HG03520 (cell line): ENCODE data around the gene CHD5.

ENCODE experiments used
- ATAC-seq: cut with Tn5 transposase; IDR thresholded peaks from one replicate; pipeline ENCODE4 v1.9.1; 2021; ENCODE audit warnings: mild to moderate bottlenecking, moderate library complexity; ENCODE audit not compliant: unreplicated experiment

The CHD5 gene

DNA sequence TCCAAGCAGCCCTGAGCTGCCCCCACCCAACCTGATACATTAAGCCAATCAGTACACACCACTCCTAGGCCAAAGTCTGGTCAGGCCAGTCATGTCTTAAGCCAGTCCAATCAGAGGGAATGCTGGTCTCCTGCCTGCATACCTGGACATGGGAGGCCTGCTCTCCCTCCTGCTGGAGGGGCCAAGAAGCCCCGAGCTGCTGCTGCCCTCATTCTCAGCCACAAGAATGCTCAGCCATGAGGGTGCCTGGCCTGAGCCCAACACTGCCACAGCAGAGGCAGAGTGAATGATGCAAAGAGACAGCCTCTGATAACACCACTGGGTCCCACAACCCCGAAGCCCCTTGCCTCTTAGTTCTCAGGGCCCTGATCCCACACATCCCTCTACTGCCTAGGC lies 23.0 kb downstream of the CHD5 start:
- no peak for ATAC-seq

DNA sequence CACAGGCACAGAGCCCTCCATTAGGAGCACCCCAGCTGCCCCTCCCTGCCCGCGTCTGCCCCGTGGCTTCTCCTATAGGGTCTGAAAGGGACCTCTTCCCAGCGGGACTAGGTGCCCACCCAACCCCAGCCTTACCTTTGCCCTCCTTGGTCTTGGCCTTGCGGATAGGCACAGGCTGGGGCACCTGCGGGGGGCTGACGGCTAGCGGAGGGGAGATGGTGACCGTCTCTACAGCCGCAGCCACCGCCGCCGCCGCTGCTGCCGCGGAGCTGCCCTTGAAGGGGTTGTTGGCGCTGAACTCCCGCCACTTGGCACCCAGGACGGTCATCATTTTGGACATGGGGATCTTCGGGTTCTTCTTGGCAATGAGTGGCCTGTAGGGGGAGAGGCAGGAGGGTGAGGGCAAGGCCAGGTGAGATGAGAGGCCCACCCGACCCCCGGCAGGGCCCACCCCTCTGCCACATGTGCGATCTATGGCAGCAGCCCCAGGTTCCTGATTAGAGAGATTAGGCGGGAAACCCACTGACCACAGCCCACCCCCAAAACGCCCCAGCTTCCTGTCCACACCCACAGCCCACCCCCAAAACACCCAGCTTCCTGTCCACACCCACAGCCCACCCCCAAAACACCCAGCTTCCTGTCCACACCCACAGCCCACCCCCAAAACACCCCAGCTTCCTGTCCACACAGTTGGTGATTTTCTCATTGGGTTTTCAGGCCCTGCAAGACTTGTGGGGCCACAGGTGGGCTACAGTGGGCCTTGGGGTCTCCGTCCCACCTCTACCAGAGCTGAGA lies 25.4 kb downstream of the CHD5 start:
- ATAC-seq: no peak

DNA sequence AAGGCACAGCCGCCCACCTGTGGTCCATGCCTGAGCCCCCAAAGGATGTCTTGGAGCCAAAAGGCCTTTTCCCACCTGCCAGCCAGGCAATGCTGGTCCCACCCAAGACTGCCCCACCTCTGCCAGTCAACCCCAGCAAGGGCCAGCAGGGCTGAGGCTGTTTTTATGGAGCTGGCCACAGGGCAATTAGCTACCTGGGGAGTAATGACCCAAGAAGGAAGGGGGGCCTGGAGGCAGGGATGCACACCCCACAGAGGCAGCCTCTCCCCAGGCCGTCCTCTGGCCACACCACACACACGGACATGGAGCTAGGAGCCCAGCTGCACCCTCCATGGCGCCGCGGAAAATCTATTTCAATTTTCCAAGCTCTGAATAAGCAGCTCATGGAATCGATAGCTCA lies 27.2 kb downstream of the CHD5 start:
- ATAC-seq: no peak

DNA sequence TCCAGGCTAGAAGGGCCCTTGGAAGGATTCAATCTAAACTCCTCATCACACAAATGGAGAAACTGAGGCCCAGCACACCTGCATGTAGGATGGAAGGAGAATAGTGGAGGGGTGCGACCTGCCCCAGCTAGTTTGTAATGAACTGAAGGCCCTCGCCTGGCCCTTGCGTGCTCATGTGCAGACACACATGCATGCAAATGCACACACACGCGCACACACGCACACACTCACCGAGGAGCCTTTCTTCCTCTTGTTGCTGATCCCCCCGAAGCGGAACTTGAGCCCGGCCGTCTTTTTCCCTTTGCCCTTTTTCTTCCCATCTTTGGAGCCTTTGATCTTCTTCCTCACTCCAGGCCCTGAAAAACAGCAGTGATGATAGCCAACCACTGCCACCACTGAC lies 27.9 kb downstream of the CHD5 start:
- no peak for ATAC-seq

DNA sequence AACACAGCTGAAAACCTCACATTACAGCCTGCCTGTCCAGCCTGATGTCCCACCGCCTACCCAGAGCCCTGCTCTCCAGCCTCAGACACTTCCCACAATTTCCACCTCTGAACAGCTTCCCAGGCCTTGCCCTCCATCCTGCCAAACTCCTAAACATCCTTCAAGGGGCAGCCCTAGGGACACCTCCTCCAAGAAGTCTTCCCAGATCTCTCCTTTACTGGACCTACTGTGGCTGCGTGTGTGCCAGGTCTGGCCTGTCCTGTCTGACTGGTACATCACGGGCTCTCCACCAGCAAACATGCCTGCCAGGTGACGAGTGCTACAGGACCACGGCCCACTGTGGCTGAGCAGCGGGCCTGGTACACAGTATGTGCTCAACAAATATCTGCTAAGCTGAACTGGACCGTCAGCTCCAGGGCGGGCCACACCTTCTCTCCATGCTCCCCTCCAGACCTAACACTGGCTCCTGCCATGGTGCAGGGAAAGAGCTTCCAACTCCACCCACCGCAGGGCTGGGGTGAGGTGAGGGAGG lies 28.8 kb downstream of the CHD5 start:
- ATAC-seq: no peak

DNA sequence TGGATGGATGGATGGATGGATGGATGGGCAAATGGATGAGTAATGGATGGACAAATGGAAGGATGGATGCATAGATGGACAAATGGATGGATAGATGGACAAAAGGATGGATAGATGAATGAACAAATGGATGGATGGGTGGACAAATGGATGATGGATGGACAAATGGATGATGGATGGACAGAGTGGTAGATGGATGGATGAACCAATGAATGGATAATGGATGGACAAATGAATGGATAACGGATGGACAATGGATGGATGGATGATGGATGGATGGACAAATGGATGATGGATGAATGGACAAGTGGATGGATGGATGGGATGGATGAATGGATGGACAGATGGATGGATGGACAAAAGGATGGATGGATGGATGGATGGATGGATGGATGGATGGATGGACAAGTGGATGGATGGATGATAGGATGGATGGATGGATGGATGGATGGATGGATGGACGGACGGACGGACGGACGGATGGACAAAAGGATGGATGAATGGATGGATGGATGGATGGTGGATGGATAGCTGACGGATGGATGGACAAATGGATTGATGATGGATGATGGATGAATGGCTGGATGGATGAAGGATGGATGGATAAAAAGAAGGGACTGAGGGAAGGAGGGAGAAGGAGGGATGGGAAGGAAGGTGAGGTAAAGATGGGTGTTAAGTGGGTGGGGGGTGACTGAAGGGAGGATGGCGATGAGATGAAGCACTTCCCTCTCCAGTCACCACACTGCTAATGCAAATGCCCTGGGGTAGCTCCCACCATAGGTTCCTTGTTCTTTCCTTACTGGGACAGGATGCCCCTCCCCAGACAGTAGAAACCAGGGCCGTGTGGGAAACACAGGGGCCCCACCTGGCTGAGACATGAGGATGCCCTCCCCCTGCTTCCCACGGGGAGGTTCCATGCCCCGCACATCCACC lies 29.8 kb downstream of the CHD5 start:
- ATAC-seq: no peak

DNA sequence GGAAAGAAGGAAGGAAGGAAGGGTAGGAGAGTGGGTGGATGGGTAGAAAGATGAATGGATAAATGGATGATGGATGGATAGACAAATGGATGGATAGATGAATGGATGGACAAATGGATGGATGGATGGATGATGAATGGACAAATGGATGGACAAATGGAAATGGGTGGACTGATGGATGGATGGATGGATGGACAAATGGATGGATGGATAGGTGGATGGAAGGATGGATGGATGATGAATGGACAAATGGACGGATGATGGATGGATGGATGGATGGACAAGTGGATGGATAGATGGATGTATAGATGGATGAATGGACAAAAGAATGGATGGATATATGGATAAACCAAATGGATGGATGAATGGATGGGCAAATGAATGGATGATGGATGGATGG lies 30.5 kb downstream of the CHD5 start:
- ATAC-seq: no peak

DNA sequence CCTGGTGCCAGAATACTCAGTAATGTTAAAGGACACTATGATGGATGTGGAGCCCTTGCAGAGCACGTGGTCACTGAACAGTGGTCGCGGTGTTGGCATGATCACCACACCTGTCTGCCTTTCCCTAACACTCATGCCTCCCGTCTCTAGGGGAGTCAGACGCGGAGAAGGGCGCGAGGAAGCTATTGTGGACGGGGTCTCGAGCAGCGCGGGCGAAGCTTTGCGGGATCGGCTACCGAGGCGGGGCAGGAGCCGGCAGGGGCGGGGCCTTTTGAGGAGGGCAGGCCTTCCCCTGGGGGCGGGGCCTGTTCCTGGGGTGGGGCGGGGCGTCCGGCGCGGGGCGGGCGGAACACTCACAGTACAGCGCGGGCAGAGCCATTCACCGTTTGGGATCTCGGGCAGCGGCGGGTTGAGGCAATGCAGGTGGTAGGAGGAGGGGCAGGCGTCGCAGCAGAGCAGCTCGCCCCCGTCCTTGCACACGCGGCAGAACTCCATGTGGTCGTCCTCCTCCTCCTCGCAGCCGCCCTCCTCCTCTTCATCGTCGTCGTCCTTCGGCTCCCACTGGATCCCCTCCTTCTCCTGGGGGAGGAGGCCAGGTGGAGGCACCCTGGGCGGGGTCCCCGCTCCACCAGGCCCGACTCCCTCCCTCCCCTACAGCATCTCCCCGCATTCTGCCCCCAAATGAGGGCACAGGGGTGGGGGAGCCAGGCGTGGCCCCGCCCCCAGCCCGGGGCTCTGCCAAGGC lies 31.5 kb downstream of the CHD5 start:
- ATAC-seq: no peak

DNA sequence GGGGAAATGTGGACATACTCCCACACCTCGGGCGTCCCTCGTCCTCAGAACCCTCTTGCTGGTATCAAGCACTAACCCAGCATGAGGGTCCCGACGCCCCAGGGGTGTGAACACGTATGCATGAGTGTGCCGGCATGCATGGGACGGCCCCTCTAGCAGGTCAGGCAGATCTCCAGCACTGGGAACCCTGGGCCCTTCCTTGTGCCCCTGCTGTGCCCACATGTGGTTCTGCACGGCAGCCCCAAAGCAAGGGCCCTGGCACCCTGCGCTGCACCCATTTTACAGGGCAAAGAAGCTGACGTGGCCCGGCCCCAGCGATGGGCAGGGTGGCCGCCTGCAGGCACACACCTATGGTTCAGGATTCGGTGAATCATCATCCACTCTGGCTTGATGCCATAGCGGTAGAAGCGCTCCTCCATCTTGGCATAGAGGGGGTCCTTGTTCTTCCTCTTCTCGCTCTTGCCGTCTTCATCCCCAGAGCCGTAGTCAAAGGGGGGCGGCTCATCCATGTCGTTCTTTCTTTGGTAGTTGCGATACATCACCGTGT lies 34.2 kb downstream of the CHD5 start:
- ATAC-seq: no peak

DNA sequence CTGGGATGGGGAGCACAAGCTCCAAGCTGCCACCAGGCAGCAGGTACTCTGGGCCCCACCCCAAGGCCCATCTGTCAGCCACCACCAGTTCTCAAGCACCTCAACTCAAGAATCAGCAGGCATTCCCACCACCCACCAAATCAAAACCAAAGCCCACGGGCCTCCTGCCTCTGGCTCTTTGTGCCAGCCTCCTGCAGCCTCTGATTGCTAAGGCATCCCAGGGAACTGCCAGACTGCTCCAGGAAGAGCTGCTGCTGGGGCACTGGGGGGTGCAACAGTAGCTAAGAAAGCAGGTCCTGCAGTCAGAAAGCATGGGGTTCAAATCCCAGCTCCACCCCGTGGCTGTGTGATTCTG lies 34.7 kb downstream of the CHD5 start:
- no peak for ATAC-seq

DNA sequence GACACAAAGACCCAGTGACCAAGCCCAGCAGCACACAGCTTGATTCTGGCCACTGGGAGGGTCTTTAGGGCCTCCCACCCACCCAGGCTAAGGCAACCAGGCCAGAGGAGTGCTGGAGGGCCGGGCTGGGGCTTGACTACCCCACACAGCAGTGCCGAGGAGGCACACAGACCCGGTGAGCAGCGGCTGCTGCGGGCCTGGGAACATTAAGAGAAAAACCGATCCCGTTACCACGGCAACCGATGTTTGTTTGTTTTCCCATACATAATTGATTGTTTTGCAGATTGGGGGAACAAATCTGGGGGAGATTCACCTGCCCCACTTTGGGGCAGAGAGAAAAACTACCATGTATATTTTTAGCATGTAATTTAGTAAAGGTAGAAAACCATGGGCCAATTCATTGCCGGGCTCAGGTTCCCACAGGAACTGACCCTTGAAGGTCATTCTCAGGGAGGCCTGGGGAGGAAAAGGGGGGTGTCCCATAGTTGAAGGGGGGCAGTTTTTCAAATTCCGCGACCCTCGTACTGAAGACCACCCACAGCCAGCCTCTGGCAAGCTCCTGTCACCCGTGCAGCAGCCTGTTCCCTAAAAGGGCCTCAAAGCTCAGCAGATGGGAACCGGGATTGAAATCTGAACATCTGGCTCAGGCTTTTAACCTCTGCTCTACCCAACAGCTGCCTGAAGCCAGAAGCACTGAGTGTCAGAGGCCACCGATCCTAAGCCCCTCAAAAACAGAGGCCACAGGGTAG lies 35.3 kb downstream of the CHD5 start:
- ATAC-seq: no peak

DNA sequence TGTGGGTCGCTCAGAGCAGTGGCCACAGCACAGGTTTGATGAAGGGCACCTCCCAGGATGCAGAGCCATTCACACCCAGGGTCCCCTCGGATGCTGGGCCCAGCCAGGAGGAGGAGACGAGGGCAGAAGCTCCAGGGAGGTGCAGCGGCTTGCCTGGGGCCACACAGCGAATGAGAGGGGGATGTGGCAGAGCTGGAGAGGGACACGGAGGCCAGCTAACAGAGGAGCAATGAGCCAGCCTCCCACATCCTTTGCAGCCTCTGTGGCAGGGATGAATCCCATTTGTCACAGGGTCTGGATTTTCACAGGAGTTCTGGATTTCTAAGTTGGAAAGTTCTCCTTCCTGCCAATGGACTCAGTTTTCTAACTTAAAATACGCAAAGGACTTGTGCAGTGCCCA lies 35.9 kb downstream of the CHD5 start:
- no peak for ATAC-seq

DNA sequence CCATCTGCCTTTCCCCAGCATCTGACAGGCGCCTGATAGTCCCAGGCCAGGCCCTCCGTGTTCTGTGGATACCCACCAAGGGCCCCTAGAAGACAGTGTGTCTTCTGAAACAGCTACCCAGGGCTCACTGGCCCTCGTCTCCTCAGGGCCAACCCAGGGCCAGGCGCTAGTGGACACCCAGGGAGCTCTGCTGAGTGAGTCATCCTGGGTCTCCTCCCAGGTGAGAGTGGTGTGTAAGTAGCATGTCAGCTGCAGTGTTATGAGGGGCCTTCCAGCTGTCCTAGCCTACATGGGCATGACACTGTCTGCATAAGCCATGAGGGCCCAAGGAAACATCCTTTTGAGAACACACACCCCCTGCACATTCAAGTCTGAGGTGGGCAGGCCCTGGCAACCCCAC lies 36.7 kb downstream of the CHD5 start:
- ATAC-seq: no peak

DNA sequence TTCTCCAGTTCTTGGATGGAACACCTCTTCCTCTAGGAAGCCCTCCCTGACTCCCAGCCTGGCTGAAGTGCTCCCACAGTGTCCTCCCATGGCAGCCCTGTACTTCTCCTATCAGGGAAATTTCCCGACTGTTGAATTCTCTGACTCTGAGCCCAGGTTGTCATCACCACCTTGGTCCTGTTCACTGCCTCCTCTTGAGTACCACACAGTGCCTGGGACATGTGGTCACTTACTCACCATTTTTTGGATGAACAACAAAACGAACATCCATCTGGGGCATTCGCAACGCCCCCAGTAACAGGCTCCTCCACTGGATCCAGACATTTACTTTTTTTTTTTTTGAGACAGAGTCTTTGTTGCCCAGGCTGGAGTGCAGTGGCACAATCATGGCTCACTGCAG lies 37.4 kb downstream of the CHD5 start:
- no peak for ATAC-seq

DNA sequence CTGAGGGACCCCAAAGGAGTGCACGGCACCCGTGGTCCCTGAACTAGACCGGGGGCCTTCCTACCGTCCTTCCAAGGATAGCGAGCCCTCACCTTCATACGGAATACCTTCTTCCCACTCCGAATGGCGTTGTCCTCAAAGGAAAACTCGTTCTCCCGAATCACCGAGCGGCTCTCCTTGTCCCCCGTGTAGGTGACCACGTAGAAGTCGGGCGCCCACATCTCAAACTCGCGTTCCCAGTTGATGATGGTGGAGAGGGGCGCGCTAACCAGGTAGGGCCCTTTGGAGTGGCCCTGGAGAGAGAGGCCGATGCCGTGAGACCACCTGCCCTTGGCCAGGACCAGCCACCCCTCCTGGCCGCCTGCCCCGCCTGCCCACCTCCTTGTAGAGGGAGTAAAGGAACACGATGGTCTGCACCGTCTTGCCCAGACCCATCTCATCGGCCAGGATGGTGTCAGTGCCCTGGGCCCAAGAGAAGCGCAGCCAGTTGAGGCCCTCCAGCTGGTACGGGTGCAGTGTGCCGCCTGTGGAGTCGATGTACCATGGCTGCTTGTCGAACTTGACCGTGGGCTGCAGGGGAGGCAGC lies 38.0 kb downstream of the CHD5 start:
- ATAC-seq: no peak

DNA sequence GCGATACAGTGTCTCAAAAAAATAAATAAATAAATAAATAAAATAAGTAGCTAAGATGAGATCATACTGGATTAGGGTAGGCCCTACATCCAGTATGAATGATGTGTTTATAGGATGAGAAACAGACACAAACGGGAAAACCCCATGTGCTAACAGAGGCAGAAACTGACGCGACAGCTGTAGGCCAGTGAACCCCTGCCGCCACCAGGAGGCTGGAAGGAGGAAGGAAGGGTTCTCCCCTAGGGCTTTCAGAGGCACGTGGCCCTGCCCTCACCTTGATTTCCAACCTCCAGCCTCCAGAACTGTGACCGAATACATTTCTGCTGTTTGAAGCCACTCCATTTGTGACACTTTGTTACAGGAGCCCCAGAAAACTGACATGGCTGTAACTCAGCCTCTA lies 38.5 kb downstream of the CHD5 start:
- ATAC-seq: no peak

DNA sequence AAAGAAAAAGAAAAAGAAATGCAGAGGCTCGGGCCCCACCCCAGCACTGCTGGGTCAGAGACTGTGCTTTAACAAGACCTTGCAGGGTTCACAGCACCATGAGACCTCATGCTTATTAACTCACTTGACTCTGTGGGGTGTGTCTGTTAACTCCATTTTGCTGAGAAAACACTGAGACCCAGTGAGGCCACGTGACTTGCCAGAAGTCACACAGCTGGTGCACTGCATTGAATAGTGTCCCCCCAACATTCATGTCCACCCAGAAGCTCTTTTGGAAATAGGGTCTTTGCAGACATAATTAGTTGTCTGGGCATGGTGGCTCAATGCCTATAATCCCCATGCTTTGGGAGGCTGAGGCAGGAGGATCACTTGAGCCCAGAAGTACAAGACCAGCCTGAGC lies 39.7 kb downstream of the CHD5 start:
- ATAC-seq: no peak

DNA sequence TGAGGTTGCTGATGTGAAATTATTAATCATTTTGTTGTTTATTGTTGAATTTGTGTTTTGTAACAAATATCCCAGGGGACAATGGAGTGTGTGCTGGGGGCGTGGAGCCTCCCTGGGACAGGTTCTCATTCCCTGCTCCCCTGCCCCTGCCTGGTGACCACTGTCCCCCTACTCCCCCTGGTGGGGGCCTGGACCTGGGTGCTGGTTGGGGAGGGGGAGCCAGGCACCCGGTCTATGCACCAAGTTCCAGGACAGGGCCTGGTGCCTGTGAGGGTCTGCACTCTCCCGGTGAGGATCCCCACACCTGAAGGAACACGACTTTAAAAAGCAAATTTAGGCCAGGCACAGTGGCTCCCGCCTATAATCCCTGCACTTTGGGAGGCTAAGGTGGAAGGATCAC lies 42.4 kb downstream of the CHD5 start:
- no peak for ATAC-seq

DNA sequence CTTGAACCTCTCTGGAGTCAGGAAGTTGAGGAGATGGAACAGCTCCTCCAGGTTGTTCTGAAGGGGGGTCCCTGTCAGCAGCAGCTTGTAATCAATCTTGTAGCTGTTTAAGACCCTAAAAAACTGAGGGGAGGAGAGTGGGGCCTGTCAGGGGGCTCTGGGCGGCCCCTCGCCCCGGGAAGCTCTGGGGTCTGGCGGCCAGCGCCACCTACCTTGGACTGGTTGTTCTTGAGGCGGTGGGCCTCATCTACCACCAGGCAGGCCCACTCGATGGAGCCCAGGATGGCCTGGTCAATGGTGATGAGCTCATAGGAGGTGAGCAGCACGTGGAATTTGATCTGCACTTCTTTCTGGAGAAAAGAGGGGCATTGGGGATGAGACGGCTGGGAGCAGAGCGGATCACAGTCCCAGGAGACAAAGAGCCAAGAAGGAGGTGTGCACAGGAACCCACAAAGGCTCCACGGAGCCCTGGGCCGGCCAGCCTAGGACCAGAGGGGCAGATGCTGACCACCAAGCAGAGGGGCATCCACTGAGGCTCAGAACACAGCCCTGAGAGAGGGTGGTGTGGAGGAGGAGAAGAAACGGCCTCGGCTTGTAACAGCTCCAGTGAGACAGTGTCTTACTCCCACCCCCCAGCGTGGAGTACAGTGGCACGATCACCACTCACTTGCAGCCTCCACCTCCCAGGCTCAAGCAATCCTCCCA lies 43.5 kb downstream of the CHD5 start:
- no peak for ATAC-seq
